Measurements from ENCODE around the gene CNOT11. TPM values are rescaled to one million over a fixed set of nuclear protein-coding genes. Genes with fewer than 3 reads are reported as not detected.

CNOT11 gene
- total and polyA plus RNA-seq, 2 of the 8 experiments (the other 6 are each of a cell fraction or from before 2014, with no cell fraction given) = 41.5 to 54.6 TPM

GRCh38 chr2:101263377-101263800, 10.7 kb downstream of the CNOT11 start:
- Histone ChIP-seq H4K5ac (ENCODE audit: insufficient read length, low read depth, low read length) (no peak overlapping the region), H3K23ac (ENCODE audit: insufficient read length) (no peak overlapping the region), H3K18ac (ENCODE audit: extremely low read depth, low read length) (no peak overlapping the region), H3K4ac (replicated peaks; ENCODE audit: insufficient read length, low read depth, low read length) (no peak overlapping the region), H3K14ac (ENCODE audit: insufficient read length) (no peak overlapping the region), H3K9me3 (ENCODE audit: insufficient read depth in 2 of 2, low read depth in 1 of 2, low read length in 1 of 2) (no peaks in the 10 kb centered on the region), H3K4me1 (replicated peaks in 1 of 4; ENCODE audit: control insufficient read depth in 3 of 4, insufficient read depth in 4 of 4, low read length in 3 of 4) (peaks cover 0 to 4% (median 0%) of the 10 kb centered on the region in 4 experiments; a peak in 1 of 7 replicates), H3K79me2 (ENCODE audit: control insufficient read depth in 1 of 2, insufficient read depth in 2 of 2, low read length in 2 of 2) (peaks cover 0 to 6% of the 10 kb centered on the region in 2 experiments; a peak in 2 of 4 replicates), H2AK5ac (ENCODE audit: low read depth, low read length) (no peak overlapping the region), H3K27me3 (replicated peaks in 1 of 4; ENCODE audit: control insufficient read depth in 3 of 4, extremely low read depth in 1 of 4, insufficient read depth in 3 of 4, low read length in 3 of 4) (no peaks in the 10 kb centered on the region; a peak in 1 of 7 replicates), H3K79me1 (ENCODE audit: low read depth, low read length) (no peaks in the 10 kb centered on the region), H4K8ac (ENCODE audit: extremely low read depth, insufficient read depth, low read length) (no peak overlapping the region), H2BK12ac (ENCODE audit: low read depth, low read length) (no peak overlapping the region), H3K4me3 (ENCODE audit: extremely low read depth in 1 of 4, insufficient read depth in 2 of 4, low read depth in 3 of 4, low read length in 4 of 4) (no peak overlapping the region), H3K27ac (ENCODE audit: low read depth, low read length) (no peak overlapping the region), H3K9ac (replicated peaks in 1 of 4; ENCODE audit: extremely low read depth in 1 of 4, low read depth in 3 of 4, low read length in 3 of 4) (no peak overlapping the region), H2AFZ (ENCODE audit: low read length) (no peak overlapping the region), H3K36me3 (ENCODE audit: control insufficient read depth in 2 of 4, insufficient read depth in 4 of 4, low read length in 3 of 4) (peaks cover 0 to 74% (median 33%) of the 10 kb centered on the region in 4 experiments; a peak in 6 of 8 replicates), H2BK120ac (replicated peaks; ENCODE audit: low read depth, low read length) (no peak overlapping the region), H3K4me2 (ENCODE audit: insufficient read depth in 1 of 2, low read depth in 2 of 2, low read length in 2 of 2) (no peak overlapping the region), H3K56ac (replicated peaks; ENCODE audit: insufficient read length, low read depth, low read length) (no peak overlapping the region), H4K20me1 (replicated peaks in 1 of 2; ENCODE audit: control insufficient read depth in 1 of 2, insufficient read depth in 2 of 2, low read length in 2 of 2) (peaks cover 0 to 11% of the 10 kb centered on the region in 2 experiments), H2BK5ac (ENCODE audit: low read depth, low read length) (no peak overlapping the region), H4K91ac (replicated peaks; ENCODE audit: insufficient read length, low read length) (no peak overlapping the region), H3K23me2 (ENCODE audit: low read depth, low read length) (no peaks in the 10 kb centered on the region), H2BK15ac (ENCODE audit: low read length) (no peak overlapping the region), H2BK20ac (ENCODE audit: low read length) (no peak overlapping the region)
- DNase-seq (ENCODE audit: low read depth in 1 of 2, low spot score in 2 of 2) (no peak), FAIRE-seq (no peak)
- ChIA-PET POLR2A (ENCODE audit: partially characterized antibody) (interaction anchor here (0.6 to 1.2 kb wide), 2 partner anchors 11 to 94 kb away, joined by 3 to 4 read pairs; partner anchors contain the start of gene CNOT11), CTCF (ENCODE audit: partially characterized antibody) (interaction anchor here (0.6 to 1.1 kb wide), 3 partner anchors 86 to 245 kb away, joined by 3 to 4 read pairs (median 3); no protein-coding TSS in a partner anchor)
- 95% methylated on average over 1 of the region's 1 CpG; no CpG with 5 or more reads in 1 of the 2 experiments for WGBS, 2 experiments (ENCODE audit: extremely low coverage in 1 of 2, insufficient coverage in 1 of 2, insufficient read length in 1 of 2, insufficient replicate concordance in 2 of 2, low coverage in 1 of 2, low lambda C conversion rate in 2 of 2, missing lambda C conversion rate in 1 of 2)
- TF ChIP-seq ASH2L (IDR thresholded peaks at IDR 0.05; ENCODE audit: low read length) (no peak), SP2 (IDR thresholded peaks at IDR 0.05; ENCODE audit: low read length) (no peak), TAF1 (IDR thresholded peaks at IDR 0.05; ENCODE audit: low read depth, low read length) (no peak), JUN (IDR thresholded peaks at IDR 0.05; ENCODE audit: low read depth, low read length) (no peak), FOSL1 (IDR thresholded peaks at IDR 0.05; ENCODE audit: insufficient read depth, low read depth, low read length) (no peak), CTCF (IDR thresholded peaks at IDR 0.05; ENCODE audit: control extremely low read depth in 1 of 3, insufficient read depth in 1 of 3, low read depth in 1 of 3, low read length in 3 of 3) (no peak), JUND (IDR thresholded peaks at IDR 0.05; ENCODE audit: low read length) (no peak), E2F6 (IDR thresholded peaks at IDR 0.05) (no peak), TBP (IDR thresholded peaks at IDR 0.05; ENCODE audit: low read depth, low read length) (no peak)
